DMS53 treated with DMSO at 0.1 percent for 48 hours (cell line): ENCODE measurements around the gene PIP4K2A.
"Not testable (repeated sequence)": the region's sequence is repeated elsewhere in the genome, so short reads cannot be mapped to it uniquely, and the experiment has no call there.

Source experiments
- DNase-seq: peaks from one replicate; lab custom pipeline; 2025; ENCODE audit not compliant: unreplicated experiment; lab: John Stamatoyannopoulos, UW

PIP4K2A gene

DNA sequence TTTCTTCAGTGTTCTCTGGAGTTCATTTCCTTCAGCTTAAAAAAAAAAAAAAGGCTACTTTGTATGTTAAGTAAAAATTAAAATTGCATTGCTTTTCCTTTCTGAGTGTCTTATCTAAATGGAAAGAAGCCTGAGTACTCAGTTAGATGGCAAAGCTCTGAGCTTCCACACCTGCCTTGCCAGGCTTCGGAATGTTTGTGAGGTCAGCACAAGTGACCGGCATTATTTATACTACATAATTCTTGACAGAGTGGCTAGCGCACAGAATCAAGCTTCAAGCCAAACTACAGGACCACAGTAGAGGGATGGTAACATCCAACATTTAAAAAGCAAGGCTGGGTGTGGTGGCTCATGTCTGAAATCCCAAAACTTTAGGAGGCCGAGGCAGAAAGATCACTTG is 17.3 kb downstream of the PIP4K2A start:
- no peak for DNase-seq

DNA sequence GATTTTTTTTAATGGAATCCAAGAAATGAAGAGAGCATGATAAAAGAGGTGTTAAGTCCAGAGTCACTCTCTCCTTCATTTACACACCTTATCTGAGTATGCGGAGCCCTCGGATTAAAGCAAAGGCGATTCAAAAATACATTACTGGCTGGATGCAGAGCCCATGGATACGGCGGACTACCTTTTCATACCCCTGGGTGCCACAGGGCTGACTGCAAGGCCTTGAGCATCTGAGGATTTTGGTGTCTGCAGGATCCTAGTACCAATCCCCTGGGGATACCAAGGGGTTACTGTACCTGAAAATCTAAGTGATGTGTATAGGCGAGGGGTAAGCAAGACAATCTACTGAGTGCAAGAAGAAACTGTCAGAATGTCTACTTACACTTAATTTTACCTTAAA is 20.5 kb downstream of the PIP4K2A start:
- DNase-seq: no peak

DNA sequence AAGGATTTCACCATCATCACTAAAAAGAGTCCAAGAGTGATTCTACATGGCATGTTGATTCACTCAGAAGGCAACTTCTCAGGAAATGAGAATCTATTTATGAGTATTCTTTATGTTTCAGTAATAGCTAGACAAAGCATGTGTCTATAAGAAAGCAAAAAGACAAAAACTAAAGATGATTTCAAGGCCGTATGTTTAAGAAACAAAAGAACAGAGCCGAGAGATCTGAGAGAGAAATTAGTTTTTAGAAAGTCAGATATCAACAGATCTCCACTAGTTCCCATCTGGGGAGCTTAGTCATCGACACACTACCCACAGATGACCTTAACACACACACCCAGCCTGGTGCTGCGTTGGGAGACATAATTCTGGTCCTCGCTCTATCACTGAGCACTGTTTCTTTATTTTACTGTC is 21.0 kb downstream of the PIP4K2A start:
- DNase-seq: no peak

DNA sequence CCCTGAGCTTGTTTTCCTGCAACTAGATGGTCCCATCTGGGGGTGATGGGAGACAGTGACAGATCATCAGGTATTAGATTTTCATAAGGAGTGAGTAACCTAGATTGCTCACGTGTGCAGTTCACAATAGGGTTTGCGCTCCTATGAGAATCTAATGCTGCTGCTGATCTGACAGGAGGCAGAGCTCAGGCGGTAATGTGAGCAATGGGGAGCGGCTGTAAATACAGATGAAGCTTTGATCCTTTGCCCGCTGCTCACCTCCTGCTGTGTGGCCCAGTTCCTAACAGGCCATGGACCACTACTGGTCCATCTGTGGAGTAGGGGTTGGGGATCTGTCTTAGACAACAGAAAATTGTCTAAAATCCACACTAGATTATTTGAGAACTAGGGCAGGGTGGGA is 22.3 kb downstream of the PIP4K2A start:
- DNase-seq: not testable (repeated sequence)

DNA sequence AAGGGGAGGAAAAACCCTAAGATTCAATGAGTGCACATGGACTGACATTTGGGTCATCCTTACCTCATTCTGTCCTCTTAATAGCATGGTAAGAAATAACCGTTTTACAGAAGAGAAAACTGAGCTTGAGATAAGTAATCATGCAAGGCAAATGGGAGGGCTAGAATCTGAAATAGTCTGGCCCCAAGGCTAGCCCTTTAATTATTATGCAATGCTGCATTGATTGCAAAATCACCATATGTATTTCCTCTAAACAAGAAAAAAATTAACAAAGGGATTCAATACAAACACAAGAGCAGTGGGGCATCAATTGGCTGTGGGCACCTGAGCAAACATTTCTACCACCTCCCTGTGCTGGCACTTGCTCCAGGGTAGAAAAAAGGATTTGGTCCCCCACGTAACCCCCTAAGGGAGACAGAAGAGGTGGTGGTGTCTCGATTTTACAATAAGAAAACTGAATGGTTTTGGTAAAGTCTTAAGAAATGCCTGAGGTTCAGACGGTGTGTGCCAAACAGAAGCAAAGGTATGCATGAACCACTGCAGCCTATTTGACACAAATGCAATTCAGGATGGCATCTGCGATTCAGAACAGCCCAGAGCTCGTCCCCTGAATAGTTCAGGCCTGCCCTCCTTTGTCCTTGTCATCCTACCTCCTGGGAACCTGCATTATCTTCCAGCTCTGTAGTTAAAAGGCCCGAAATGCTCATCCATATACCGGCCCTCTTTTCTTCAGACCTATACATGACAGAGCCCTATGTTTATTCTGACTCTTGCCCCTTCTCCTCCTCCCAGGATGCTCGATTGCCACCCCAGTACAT is 23.6 kb downstream of the PIP4K2A start:
- no peak for DNase-seq

DNA sequence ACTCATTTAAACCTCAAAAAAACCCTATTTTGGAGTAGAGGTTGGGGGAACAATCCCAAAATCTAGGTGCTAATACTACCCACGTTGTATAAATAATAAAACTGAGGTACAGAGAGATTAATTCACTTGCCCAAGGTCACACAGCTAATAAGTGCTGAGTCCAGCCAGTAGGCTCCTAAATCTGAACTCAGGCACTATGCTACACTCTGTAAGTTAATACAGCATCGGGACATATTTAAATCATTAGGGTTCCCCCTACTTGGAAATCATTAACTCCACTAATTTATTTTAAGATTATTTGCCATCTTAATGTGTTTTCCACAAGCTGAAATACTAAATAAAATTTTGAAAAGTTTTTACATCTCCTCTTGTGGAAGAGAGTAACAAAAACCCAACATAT is 24.2 kb downstream of the PIP4K2A start:
- DNase-seq: no peak

DNA sequence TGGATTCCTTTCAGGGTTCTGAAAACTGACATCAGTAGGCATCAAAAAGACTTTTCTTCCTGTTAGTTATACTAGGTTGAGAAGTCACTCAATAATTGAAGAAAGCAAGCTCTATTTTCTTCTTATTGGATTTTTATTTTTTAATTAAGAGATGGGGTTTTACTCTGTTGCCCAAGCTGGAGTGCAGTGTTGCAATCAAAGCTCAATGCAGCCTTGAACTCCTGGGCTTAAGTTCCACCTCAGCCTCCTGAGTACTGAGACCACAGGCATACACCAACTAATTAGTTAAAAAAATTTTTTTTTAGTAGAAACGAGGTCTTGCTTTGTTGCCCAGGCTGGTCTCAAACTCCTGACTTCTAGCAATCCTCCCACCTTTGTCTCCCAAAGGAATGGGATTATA is 28.0 kb downstream of the PIP4K2A start:
- DNase-seq: no peak

DNA sequence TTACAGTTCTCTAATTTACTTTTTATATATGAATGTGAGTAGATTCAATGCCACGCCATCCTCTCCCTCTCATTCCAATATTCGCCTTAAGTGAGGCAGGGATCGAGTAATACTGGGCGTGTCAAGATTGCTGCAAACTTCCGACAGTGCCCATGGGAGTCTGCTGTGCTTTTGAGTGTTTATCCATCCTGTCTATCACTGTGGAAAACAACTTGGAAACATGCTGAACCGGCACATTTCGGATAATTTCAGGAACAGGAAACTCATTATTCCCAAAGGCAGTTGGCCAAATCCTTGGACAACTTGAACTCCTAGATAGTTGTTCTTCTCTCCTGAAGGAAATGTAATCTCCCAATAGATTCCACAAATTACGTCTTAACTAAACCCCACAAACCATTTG is 28.5 kb downstream of the PIP4K2A start:
- no peak for DNase-seq

DNA sequence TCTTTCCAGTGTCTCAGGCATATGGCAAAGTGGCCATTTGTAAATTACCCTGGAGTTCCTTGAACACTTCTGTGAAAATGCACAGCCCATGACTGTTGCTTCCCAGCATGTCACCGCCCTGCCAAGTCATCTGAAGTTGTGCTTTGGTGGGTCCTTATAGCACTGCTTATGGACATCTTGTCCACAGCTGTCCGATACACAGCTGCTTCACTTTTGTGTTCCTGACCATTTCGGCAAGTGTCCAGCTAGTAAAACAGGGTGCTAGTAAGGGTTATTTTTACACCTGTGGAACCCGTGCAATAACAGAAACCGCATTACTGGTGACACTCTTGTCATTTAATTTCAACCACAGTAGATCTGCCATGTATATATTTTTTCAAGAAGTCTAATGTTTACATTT is 29.7 kb downstream of the PIP4K2A start:
- DNase-seq: no peak

DNA sequence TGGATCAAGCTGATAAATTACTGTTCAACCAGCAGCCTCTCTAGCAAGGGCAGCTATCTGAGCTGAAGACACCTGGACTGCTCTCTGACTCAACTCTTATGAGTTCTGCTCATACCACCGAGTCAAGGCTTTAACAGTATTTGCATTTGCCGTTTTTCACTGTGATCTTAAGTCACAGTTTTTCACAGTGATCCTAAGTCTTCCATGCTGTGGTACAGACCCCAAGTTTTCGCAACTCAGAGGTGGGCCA is 31.3 kb downstream of the PIP4K2A start:
- DNase-seq: peak; percentile 91

DNA sequence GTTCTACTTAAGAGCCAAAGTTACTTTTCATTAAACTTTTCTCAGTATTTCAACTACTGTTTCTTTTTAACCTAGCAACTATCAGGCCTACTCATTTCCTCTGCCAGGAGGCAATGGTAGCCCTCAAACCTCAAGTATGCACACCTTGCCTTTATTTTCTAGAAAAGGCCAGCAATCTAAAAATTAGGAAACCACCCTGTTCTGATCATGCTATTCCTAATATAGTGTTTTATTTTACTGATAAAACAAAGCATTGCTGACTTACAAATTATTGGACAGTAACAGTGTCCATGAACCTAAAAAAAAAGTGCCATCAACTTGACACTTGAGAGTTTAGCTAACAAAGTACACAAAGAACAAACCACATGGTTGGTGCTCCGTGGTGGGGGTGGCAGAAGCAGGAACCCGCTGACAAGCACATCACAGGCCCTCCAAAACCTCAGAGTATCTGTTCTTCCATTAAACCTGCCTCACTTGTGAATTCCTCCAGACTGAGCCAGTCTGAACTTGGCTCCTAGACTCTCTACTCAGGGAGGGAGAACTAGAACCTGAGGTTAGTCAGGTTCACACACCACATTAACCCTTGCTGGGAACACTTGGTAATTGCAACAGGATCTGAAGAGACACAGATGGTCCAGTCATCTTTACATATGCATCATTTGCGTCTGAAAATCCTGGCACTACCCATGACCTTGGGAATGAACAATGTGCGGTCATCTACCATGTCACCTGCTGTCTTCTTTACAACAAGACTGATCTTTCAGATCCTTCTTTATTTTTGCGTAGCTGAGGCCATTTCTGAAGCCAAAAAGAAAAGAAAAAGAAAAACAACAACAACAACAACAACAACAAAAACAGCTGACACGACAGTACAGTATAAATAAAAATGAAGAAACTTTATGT is 31.9 kb downstream of the PIP4K2A start:
- DNase-seq: peak; percentile 59

DNA sequence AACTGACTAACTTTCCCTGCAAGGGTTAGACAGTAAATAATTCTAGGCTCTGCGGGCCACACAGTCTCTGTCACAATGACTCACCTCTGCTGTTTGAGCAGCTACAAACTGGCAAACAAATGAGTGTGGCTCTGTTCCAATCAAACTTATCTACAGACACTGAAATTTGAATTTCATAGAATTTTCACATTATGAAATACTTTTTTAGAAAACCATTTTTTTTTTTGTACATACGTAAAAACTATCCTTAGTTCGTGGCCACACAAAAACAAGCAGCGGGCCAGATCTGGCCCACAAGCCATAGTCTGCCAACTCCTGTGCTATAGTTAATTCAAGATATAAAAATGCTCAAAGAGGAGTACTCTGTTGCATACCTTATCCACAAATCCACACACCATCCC is 32.6 kb downstream of the PIP4K2A start:
- peak; percentile 82 for DNase-seq

DNA sequence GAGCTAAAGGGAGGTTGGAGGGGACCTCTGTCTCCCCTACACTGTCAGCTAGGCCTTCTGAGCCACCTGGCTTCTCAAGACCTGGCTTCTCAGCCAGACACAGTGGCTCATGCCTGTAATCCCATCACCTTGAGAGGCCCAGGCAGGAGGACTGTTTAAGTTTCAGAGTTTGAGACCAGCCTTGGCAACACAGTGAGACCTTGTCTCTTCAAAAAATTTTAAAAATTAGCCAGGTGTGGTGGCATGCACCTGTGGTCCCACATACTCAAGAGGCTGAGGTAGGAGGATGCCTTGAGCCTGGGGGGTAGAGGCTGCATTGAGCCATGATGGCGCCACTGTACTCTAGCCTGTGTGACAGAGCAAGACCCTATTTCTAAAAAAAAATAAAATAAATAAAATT is 33.1 kb downstream of the PIP4K2A start:
- no peak for DNase-seq

DNA sequence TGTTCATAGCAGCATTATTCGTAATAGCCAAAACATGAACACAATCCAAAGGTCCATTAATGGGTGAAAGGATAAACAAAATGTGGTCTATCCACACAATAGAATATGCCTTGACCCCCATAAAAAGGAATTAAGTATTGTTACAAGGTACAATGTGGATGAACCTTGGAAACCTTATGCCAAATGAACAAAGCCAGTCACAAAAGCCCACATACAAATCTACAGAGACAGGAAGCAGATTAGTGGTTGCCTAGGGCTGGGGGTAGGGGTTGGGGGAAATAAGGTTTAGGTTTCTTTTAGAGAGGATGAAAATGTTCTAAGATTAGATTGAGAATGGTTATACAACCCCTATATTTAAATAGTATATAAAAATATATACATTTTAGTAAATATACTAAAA is 34.8 kb downstream of the PIP4K2A start:
- no peak for DNase-seq

DNA sequence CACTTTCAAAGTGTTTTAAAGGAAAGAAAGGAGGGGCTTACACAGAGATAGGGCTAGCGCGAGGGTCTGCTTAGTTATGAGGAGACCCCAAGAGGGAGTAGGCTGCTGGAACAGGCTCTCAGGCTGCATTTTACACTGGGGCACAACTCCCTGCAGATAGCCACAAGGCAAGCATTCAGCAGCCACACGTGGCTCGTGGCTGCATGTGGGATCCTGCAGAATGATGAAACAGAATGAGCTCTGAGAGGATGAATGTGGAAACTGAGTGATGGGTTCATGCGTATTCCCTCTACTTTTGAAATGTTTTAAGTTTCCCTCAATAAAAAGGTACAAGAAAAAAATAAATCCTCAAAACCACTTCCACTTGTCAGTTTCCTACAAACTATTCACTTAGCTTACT is 37.0 kb downstream of the PIP4K2A start:
- no peak for DNase-seq

DNA sequence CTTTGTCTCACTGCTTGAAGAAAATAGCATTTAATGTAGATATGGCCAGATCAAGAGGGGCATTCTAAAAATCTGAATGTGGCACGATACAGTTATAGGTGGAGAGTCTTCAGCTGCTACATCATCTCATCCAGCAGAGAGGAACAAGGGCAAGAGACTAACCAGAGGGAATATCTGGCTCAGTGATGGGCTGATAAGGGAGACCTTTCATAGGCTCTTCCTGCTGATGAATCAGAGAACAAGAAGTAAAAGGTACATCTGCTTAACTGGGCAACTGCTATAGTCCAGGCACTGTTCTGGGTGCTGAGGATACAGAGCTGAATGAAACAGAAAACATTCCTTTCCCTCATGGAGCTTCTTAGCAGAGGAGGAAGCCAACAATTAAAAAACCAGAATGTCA is 37.9 kb downstream of the PIP4K2A start:
- DNase-seq: no peak

DNA sequence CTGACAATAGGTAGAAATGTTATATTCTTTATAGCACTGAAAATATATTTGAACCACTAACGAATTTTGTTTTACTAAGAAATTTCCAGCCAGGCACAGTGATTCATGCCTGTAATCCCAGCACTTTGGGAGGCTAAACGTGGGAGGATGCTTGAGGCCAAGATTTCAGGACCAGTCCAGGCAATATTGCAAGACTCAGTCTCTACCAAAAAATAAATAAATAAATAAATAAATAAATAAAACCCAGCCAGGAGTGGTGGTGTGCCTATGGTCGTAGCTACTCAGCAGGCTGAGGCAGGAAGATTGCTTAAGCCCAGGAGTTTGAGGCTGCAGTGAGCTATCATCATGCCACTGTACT is 39.8 kb downstream of the PIP4K2A start:
- no peak for DNase-seq

DNA sequence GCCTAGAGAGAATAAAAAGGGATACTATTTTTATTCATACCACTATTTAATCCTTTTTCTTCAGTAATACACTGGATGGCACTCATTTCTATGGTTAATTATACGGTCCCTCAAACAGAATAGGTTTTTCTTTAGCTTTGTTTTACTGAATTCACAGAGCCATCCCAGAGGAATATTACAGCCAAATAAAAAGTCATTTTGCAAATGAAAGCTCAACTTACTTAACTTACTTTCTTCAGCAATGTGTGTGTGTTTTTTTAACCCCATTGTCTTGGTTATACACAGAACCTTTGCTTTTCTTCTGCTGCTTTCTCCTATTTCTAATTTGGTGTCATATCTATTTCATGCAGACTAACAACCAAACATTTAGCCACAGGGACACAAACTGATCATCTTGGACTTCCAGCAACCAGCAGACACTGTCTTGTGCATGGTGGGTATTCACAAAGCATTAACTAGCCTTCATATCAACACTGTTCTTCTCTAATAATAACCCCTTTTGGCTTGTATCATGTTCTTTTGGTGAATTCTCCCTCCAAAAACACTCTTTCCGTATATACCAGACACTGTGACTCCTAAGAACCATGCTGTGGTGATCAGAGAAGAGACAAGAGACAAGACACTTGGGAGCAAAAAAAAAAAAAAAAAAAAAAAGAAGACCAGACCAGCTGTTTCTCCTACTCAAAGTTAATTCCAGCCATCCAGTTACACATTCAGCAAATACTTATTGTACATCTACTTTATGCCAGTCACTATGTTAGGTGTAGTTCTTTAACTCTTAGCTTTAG is 40.4 kb downstream of the PIP4K2A start:
- DNase-seq: no peak

DNA sequence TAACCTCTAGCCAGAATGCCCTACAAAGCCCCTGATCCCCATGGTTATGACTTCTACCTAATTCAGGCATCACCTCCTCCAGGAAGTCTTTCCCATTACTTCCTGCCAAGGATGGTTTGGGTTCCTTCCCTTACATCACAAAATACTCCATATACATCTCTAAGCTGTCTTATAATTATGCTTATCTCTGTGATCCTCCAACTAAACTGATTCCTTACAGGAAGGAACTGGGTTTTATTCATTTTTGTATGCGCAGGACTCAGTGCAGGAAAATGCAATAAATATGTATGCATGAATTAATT is 41.3 kb downstream of the PIP4K2A start:
- DNase-seq: no peak

DNA sequence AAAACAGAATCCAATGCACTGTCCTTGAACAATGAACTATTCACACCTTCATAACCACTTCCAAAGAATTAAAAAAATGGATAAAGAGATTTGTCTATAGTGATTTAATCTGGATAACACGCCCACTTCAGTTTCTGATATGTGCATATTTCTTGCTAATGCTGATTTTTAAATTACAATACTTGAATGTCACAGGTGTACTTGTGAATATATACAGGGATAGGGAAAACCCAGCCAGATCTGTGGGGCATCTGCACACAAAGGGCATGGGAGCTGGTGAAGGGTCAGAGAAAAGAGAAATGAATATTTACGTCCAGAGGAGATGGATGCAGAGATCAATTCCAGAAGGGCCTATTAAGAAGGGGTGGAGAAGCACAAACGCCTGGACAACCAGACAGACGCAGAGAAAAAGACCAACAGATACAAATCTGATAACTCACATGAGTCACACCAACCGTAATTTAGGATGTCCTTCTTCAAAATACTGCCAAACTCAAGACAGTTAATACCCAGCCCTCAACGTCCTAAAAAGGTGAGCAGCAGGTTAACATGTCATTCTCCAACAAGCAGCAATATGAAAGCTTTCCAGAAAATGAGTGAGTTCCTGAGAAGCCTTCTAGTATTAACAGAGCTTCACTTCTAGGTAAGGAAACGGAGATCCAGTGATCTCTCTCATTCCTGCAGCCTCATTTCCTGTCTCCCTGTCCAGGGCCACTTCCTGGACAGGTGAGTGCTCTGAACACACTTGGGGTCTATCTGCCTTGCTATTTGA is 41.9 kb downstream of the PIP4K2A start:
- DNase-seq: peak; percentile 17

DNA sequence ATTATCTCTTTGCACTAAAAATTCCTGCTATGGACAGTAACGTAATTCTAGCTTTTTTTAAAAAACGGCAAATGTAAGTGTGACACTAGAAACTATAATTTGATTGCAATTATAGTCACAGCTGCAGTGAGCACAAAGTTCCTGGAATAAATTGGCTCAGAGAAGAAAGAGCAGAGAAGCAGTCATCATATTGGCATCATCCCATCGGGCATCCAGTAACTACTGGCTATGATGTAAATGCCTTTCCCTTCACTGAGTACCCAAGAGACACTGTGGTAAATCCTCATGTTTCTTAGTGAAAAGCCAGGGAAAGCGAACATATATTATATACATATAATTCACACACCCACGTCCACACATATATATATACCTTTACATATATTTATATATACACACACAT is 43.6 kb downstream of the PIP4K2A start:
- no peak for DNase-seq
